Tongue (tissue), 2 donors: ENCODE results near the gene CERK. TPM values are rescaled to one million over a fixed set of nuclear protein-coding genes. Genes with fewer than 3 reads are reported as not detected.
A peak's percentile ranks its signal among the peaks of the same experiment; 100 is the strongest.
"Not testable (repeated sequence)": the region's sequence is repeated elsewhere in the genome, so short reads cannot be mapped to it uniquely, and the experiment has no call there.

Experiments used
- DNase-seq: peaks from one replicate; pipeline ENCODE4 v3.0.0-alpha.2; 2015
- total RNA-seq: library from RNA; depleted of rRNA; stranded (reverse); fragments of >200 nt; gene quantifications from one replicate; pipeline ENCODE4 v1.2.3, GENCODE V29; 2014

The CERK gene
- 25.6 TPM for total RNA-seq

- peak; percentile 89 for DNase-seq
Observed at GRCh38 chr22:46737976-46738646, at the start of gene CERK. TSS of gene CERK (minus strand) at chr22:46738252. CDS start at chr22:46738148, 104 bp downstream.

- no peak for DNase-seq
Observed at GRCh38 chr22:46783721-46784120, 45.7 kb upstream of the CERK start.

GRCh38 chr22:46782200-46782599 is 44.1 kb upstream of the CERK start:
- DNase-seq = not testable (repeated sequence)

- DNase-seq = no peak
Observed at GRCh38 chr22:46781291-46781690, 43.2 kb upstream of the CERK start.

GRCh38 chr22:46780453-46780852 is 42.4 kb upstream of the CERK start:
- no peak for DNase-seq

- no peak for DNase-seq
Observed at GRCh38 chr22:46779651-46780050, 41.6 kb upstream of the CERK start.

- DNase-seq = no peak
Observed at GRCh38 chr22:46779023-46779422, 41.0 kb upstream of the CERK start.

GRCh38 chr22:46777609-46777970 is 39.5 kb upstream of the CERK start:
- DNase-seq = peak; percentile 68

- peak; percentile 45 for DNase-seq
Observed at GRCh38 chr22:46776876-46777608, 39.0 kb upstream of the CERK start.

GRCh38 chr22:46775850-46776826 is 38.1 kb upstream of the CERK start:
- DNase-seq = no peak

GRCh38 chr22:46774980-46775849 is 37.2 kb upstream of the CERK start:
- no peak for DNase-seq

GRCh38 chr22:46774253-46774979 is 36.4 kb upstream of the CERK start:
- no peak for DNase-seq

- DNase-seq = no peak
Observed at GRCh38 chr22:46773076-46773475, 35.0 kb upstream of the CERK start.

- DNase-seq = no peak
Observed at GRCh38 chr22:46770726-46771125, 32.7 kb upstream of the CERK start.

- DNase-seq = peak; percentile 82
Observed at GRCh38 chr22:46770151-46770641, 32.1 kb upstream of the CERK start.

- DNase-seq = no peak
Observed at GRCh38 chr22:46769706-46770105, 31.7 kb upstream of the CERK start.

- DNase-seq = peak; percentile 74
Observed at GRCh38 chr22:46769191-46769675, 31.2 kb upstream of the CERK start.

- peak; percentile 38 for DNase-seq
Observed at GRCh38 chr22:46767249-46767985, 29.4 kb upstream of the CERK start.

- DNase-seq = no peak
Observed at GRCh38 chr22:46766611-46767010, 28.6 kb upstream of the CERK start.
